NT2/D1 (cell line): Measurements from ENCODE around the gene FBXO28.
A peak's percentile ranks its signal among the peaks of the same experiment; 100 is the strongest.
"Not testable (repeated sequence)": the region's sequence is repeated elsewhere in the genome, so short reads cannot be mapped to it uniquely, and the experiment has no call there.

ENCODE experiments used
- DNase-seq: peaks from one replicate; pipeline ENCODE4 v3.0.0-alpha.2; 2011; ENCODE audit warnings: low read depth, low spot score
- H3K27me3 ChIP-seq: 2 replicates; pipeline ENCODE4 v1.6.0; 2011; ENCODE audit warnings: mild to moderate bottlenecking; ENCODE audit not compliant: insufficient read length, insufficient read depth
- H3K36me3 ChIP-seq: 2 replicates; pipeline ENCODE4 v1.6.1; 2011; ENCODE audit warnings: mild to moderate bottlenecking, low read length, mixed read lengths; ENCODE audit not compliant: insufficient read depth, insufficient read length
- H3K4me1 ChIP-seq: 2 replicates; pipeline ENCODE4 v1.5.1; 2011; ENCODE audit not compliant: insufficient read depth, insufficient read length
- H3K4me3 ChIP-seq: 2 replicates; pipeline ENCODE4 v1.5.1; 2011; ENCODE audit warnings: low read depth; ENCODE audit not compliant: insufficient read length
- H3K9ac ChIP-seq: 2 replicates; pipeline ENCODE4 v1.6.0; 2011; ENCODE audit warnings: low read depth; ENCODE audit not compliant: insufficient read length
- H3K9me3 ChIP-seq: 2 replicates; pipeline ENCODE4 v1.5.1; 2011; ENCODE audit warnings: mild to moderate bottlenecking, low read length; ENCODE audit not compliant: insufficient read depth
- SUZ12 ChIP-seq: IDR thresholded peaks from 2 replicates; pipeline ENCODE4 v1.6.1; 2011; ENCODE audit not compliant: insufficient read length, insufficient read depth; ENCODE audit errors: extremely low read depth
- YY1 ChIP-seq: IDR thresholded peaks from 2 replicates; pipeline ENCODE4 v1.6.1; 2011; ENCODE audit not compliant: insufficient read length, insufficient read depth
- ZNF274 ChIP-seq: IDR thresholded peaks from 2 replicates; pipeline ENCODE4 v1.6.1; 2011; ENCODE audit warnings: mild to moderate bottlenecking, low read depth, low read length

The FBXO28 gene

DNA sequence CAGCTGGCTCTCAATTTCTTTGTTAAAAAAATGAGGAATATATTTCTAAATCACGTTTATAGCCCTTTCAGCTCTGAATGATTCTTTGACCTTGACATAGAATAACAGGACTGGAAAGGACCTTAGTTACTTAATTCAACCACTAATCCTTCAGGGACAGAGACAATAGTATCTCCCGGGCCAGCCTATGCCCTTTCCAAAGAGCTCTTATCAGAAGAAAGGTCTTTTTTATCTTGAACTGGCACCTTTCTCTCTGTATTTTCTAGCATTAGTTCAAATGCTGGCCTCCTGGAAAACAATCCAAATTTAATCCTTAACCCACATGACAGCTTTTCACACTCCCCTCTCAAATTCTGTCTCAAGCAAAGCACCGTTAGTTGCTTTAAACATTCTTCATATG is 44.8 kb upstream of the FBXO28 start:
- H3K36me3 ChIP-seq: no peaks in the 10 kb centered on the region
- TF ChIP-seq YY1 (no peak), ZNF274 (no peak), SUZ12 (no peak)
- no peak overlapping the region for H3K9ac ChIP-seq
- no peak overlapping the region for H3K4me3 ChIP-seq
- H3K4me1 ChIP-seq: no peaks in the 10 kb centered on the region
- no peaks in the 10 kb centered on the region for H3K27me3 ChIP-seq
- H3K9me3 ChIP-seq: no peaks in the 10 kb centered on the region
- no peak for DNase-seq

DNA sequence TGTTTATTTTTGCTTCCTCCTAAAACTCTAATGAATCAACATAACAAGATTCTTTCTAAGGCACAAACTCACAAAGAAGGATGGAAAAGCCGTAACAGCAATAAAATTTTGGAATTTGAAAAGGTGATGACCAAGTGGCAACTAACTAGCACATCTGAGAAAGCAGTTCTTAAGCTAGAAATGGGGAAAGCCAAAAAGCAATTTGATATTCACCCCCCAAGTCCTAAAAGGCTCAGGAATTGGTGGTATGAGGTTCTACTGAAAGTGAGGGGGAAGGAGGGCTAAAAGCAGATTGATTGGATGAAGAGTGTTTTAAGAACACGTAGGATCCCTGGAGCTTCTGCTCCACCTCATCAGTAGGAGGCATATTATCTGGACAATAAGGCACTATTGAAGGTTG is 43.4 kb upstream of the FBXO28 start:
- H3K36me3 ChIP-seq: no peaks in the 10 kb centered on the region
- no peaks in the 10 kb centered on the region for H3K27me3 ChIP-seq
- TF ChIP-seq ZNF274 (no peak), SUZ12 (no peak), YY1 (no peak)
- H3K4me1 ChIP-seq: no peaks in the 10 kb centered on the region
- H3K9ac ChIP-seq: no peak overlapping the region
- H3K4me3 ChIP-seq: no peak overlapping the region
- no peak for DNase-seq
- H3K9me3 ChIP-seq: no peaks in the 10 kb centered on the region

DNA sequence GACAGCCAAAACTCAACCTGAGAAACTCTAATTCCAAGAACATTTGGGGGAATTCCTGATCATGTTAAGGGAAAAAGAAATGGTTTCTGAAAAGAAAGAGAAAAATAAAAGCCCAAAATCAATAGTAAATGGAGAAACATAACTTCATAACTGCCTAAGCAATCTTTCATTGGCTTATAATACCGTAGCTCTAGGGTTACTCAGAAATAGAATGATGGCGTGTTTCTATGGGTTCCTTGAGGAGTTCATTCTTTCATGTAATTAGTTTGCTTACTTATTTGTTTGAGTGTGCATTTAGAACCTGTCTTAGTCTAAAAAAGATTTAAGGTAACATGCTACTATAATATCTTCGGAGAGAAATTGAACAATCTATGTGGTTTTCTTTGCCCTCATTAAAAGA is 37.5 kb upstream of the FBXO28 start:
- H3K9ac ChIP-seq: no peak overlapping the region
- H3K36me3 ChIP-seq: no peaks in the 10 kb centered on the region
- no peak overlapping the region for H3K4me3 ChIP-seq
- TF ChIP-seq YY1: no peak
- no peak for TF ChIP-seq SUZ12
- TF ChIP-seq ZNF274: no peak
- no peaks in the 10 kb centered on the region for H3K27me3 ChIP-seq
- no peak for DNase-seq
- no peaks in the 10 kb centered on the region for H3K4me1 ChIP-seq
- no peaks in the 10 kb centered on the region for H3K9me3 ChIP-seq

DNA sequence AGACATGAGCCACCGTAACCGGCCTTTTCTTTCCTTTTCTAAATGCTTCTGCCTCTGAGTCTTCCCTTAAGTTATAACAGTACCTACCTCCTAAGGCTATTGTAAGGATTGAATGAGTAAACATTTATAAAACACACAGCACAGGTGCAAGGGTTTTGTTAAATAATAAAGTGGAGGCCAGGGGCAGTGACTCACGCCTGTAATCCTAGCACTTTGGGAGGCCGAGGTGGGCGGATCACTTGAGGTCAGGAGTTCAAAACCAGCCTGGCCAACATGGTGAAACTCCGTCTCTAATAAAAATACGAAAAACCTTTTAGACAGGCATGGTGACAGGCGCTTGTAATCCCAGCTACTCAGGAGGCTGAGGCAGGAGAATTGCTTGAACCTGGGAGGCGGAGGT is 34.3 kb upstream of the FBXO28 start:
- DNase-seq, H3K36me3 ChIP-seq, H3K9me3 ChIP-seq, H3K27me3 ChIP-seq, H3K9ac ChIP-seq, H3K4me3 ChIP-seq, H3K4me1 ChIP-seq: not testable (repeated sequence)

DNA sequence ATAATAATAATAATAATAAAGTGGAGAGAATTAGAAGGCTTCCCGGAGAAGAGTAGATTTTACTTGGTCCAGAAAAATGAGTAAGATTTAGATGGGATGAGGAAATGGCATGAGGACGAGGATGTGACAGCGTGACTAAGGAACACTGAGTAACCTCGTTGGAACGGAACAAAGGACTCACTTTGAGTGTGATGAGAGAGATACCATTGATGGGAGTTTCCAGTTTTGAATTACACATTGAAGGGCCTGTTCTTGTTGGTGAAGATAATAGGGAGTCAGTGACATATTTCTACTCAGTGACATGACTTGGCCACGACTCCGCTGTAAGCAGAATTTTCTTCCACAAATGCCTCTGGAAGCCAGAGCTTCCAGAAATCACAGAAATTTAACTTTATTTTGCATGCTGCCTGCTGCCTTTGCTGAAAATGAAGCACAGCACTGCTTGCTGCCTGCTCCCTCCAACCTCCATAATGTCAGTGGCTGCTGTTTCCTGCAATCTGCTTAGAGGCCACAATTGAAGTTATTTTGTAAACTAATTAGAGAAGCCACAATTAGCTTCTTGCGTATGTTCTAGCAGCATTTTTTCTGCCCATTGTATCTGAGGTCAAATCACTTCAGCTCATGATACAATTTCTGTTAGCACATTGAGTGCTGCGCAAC is 33.7 kb upstream of the FBXO28 start:
- H3K4me3 ChIP-seq: no peak overlapping the region
- no peaks in the 10 kb centered on the region for H3K4me1 ChIP-seq
- DNase-seq: no peak
- H3K36me3 ChIP-seq: no peaks in the 10 kb centered on the region
- H3K9ac ChIP-seq: no peak overlapping the region
- H3K27me3 ChIP-seq: no peaks in the 10 kb centered on the region
- H3K9me3 ChIP-seq: no peaks in the 10 kb centered on the region
- TF ChIP-seq ZNF274 (no peak), YY1 (no peak), SUZ12 (no peak)

DNA sequence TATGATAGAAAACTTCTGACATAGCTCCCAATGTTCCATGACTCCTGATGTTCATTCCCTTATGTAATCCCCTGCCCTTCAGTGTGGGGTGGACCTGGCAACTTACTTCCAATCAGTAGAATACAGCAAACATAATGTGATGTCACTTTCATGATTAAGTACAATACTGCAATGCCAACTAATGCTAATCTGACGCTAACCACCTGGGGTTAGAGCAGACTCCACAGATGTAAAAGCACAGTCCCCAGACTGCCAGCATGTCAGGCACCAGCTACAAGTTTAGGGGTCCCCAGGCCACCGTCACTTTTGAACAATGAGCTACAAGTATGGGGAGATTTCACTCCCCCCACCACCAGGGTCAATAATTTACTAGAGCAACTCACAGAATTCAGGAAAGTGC is 32.3 kb upstream of the FBXO28 start:
- Histone ChIP-seq H3K9me3 (no peaks in the 10 kb centered on the region), H3K27me3 (no peaks in the 10 kb centered on the region), H3K36me3 (no peaks in the 10 kb centered on the region), H3K9ac (no peak overlapping the region), H3K4me1 (no peaks in the 10 kb centered on the region), H3K4me3 (no peak overlapping the region)
- TF ChIP-seq ZNF274 (no peak), SUZ12 (no peak), YY1 (no peak)
- no peak for DNase-seq

DNA sequence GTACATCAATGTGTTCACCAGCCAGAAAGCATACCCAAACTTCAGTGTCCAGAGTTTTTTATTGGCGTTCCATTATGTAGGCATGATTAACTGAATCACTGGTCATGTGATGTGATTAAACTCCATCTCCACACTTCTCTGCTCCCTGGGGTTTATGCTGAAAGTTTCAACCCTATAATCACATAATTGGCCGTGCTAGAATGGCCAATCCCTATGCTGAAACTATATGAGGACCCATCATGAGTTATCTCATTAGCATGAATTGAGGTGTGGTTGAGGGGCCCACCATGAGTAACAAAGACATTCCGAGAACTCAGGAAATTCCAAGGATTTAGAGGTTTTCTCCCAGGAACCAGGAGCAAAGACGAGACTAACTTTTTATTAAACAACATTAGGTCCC is 31.8 kb upstream of the FBXO28 start:
- no peak overlapping the region for H3K4me3 ChIP-seq
- no peak for TF ChIP-seq SUZ12
- TF ChIP-seq ZNF274: no peak
- no peak for TF ChIP-seq YY1
- no peaks in the 10 kb centered on the region for H3K27me3 ChIP-seq
- H3K4me1 ChIP-seq: no peaks in the 10 kb centered on the region
- no peak overlapping the region for H3K9ac ChIP-seq
- no peaks in the 10 kb centered on the region for H3K9me3 ChIP-seq
- DNase-seq: peak; percentile 27
- no peaks in the 10 kb centered on the region for H3K36me3 ChIP-seq

DNA sequence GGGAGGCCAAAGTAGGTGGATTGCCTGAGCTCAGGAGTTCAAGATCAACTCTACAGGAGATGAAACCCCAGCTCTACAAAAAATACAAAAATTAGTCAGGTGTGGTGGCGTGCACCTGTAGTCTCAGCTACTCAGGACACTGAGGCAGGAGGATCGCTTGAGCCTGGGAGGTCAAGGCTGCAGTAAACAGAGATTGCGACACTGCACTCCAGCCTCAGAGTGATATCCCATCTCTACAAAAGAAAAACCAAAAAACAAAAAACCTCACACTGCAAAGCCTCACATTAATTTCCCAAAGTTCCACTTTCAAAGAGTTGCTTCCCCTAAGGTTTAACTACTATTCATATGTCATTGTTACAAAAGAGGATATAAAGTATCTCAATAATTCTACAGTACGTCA is 29.0 kb upstream of the FBXO28 start:
- no peaks in the 10 kb centered on the region for H3K9me3 ChIP-seq
- H3K36me3 ChIP-seq: no peaks in the 10 kb centered on the region
- DNase-seq: no peak

More for the DNA sequence above, 29.0 kb upstream of the FBXO28 start:
- Histone ChIP-seq H3K27me3 (no peaks in the 10 kb centered on the region), H3K4me3 (no peak overlapping the region), H3K9ac (no peak overlapping the region), H3K4me1 (no peaks in the 10 kb centered on the region)
- TF ChIP-seq ZNF274: no peak
- TF ChIP-seq SUZ12: no peak
- no peak for TF ChIP-seq YY1
